Midbrain (tissue), 1 donor: ENCODE data around the gene DNA2.
"Not testable (repeated sequence)": the region's sequence is repeated elsewhere in the genome, so short reads cannot be mapped to it uniquely, and the experiment has no call there.

Source experiments
- DNase-seq: peaks from one replicate; lab custom pipeline; 2025; lab: John Stamatoyannopoulos, UW

The DNA2 gene, protein sequence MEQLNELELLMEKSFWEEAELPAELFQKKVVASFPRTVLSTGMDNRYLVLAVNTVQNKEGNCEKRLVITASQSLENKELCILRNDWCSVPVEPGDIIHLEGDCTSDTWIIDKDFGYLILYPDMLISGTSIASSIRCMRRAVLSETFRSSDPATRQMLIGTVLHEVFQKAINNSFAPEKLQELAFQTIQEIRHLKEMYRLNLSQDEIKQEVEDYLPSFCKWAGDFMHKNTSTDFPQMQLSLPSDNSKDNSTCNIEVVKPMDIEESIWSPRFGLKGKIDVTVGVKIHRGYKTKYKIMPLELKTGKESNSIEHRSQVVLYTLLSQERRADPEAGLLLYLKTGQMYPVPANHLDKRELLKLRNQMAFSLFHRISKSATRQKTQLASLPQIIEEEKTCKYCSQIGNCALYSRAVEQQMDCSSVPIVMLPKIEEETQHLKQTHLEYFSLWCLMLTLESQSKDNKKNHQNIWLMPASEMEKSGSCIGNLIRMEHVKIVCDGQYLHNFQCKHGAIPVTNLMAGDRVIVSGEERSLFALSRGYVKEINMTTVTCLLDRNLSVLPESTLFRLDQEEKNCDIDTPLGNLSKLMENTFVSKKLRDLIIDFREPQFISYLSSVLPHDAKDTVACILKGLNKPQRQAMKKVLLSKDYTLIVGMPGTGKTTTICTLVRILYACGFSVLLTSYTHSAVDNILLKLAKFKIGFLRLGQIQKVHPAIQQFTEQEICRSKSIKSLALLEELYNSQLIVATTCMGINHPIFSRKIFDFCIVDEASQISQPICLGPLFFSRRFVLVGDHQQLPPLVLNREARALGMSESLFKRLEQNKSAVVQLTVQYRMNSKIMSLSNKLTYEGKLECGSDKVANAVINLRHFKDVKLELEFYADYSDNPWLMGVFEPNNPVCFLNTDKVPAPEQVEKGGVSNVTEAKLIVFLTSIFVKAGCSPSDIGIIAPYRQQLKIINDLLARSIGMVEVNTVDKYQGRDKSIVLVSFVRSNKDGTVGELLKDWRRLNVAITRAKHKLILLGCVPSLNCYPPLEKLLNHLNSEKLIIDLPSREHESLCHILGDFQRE

DNA sequence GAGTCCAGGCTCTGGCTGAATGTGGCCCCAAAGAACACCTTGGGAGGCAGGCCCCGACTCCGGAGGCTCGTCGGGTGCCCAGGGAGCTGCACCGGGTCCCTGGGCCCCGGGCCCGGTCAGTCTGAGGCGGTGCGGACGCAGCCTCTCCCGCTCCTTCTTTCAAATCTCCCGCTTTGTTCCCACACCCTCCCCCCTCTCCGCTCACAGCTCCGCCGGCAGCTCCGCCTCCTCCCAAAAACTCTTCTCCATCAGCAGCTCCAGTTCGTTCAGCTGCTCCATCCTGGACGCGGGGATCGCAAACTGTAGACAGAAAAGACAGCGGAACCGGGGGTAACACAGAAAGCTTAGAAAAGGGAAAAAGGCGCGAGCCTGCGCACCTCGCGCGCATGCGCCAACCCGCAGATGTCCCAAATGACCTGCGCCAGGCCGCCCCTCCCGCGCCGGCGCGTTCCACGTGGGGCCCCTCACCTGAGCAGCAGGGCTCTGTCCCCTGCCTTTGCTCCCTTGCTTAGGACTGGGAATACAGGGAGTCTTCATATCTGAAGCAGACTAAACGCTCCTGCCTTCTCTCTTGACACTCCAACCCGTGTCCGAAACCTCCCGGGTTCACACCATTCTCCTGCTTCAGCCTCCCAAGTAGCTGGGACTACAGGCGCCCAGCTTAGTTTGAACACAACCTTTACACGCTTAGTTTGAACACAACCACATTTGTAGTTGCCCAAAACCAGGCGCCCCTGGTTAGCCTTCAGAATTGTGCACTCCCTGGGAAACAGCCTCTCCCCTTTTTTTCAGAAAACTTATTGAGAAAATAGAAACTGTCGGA is at the start of gene DNA2:
TSS of gene DNA2 (minus strand) at position 388 of the 823 bp plus-strand sequence. CDS start at position 279, 109 bp downstream.
- DNase-seq: peak; percentile 75

DNA sequence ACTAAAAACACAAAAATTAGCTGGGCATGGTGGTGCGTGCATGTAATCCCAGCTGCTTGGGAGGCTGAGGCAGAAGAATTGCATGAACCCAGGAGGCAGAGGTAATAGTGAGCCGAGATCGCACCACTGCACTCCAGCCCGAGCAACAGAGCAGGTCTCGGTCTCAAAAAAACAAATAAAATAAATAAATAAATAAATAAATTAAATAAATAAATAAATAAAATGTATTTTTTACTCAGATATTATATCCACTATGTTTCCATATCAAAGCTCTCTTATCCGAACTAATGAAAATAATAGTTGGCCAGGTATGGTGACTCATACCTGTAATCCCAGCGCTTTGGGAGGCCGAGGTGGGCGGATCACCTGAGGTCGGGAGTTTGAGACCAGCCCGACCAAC is 46.8 kb upstream of the DNA2 start:
- not testable (repeated sequence) for DNase-seq

DNA sequence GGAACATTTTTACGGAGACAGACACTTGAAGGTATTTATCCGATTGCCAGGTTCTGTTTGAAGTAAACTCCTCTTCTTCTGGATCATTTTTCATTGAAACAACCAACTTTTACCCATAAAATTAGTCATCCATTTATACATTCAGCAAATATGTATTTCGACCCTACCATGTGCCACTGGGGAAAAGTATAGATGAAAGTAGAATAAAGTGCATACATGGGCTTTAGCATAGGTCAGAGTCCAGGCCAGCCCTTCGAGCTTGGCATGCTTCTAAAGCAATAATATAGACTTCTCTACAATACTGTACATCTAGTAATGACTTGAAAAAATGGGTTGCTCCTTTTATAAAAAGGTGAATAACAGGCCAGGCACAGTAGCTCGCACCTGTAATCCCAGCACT is 45.4 kb upstream of the DNA2 start:
- DNase-seq: no peak

DNA sequence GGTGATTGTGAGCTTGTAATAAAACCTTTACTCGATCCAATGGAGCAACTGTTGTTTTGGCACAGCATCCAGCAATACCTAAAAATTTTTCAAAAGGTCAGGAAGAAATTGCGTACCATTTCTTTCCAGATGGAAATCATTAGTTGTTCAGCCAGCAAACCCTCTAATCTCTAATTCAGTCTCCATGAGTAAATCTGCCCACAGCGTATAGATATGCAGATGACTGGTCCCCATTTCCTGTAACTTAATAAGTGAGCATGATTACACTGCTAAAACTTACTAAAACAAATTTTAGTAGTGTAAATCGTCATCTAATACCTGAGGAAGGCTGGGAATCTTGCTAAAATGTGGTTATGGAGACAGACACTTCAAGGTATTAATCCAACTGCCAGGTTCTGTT is 45.0 kb upstream of the DNA2 start:
- DNase-seq: no peak

DNA sequence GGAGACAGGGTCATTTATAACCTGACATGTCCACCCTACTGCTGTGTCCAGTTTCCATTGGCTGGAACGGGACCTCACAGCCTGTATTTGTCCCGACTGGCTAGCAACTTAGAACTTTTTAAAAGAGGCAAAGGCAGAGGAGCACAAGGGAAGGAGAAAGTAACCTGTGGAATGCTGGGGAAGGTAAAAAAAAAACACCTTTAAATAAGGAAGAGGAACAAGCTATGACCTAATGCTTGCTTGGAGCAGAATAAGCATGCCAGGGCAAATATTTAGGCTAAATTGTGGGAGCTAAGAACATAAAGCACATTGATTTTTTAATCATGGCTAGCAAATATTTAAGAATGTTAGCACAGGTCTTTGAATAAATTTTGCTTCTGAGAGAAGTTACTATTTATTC is 44.4 kb upstream of the DNA2 start:
- not testable (repeated sequence) for DNase-seq

DNA sequence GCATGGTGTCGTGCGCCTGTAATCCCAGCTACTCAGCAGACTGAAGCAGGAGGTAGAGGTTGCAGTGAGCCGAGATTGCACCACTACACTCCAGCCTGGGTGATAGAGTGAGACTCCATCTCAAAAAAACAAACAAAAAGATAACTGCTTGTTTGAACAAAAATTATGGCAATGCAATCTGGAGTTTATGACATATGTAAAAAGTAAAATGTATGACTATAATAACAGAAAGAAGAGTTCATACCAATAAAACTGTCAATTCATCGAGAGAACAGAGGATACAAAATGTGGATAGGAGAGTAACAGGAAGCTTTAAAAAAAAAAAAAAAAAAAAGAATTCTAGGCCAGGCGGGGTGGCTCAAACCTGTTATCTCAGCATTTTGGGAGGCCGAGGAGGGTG is 36.3 kb upstream of the DNA2 start:
- DNase-seq: no peak

DNA sequence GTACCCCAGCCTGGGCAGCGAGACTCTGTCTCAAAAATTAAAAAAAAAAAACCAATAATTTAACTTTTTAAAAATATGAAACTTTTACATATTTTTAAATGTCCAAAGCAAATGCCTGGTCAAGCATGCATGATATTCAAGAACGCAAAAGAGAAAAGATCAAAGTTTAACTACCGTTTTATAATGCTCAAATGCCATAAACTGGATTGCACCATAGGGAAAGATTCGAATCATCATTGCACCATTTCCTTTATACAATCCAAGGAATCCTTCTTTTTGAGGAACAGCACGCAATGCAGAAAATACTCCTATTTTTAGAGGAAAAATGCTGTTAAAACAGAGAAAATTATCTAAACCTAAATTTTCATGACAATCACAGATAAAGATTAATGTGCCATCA is 34.6 kb upstream of the DNA2 start:
- no peak for DNase-seq

DNA sequence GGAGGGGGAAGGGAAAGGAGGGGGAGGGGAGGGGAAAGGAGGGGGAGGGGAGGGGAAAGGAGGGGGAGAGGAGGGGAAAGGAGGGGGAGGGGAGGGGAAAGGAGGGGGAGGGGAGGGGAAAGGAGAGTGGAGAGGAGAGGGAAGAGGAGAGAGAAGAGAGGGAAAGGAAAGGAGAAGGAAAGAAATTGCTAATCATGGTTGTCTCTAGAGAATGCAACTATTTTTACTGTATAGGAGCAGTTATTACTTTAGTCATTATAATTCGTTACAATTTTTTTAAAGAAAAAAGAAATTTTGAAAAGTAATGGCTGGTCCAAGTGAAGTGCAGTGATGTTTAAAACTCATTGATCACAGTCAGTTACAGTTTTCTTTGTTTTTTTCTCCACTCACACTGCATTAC is 31.1 kb upstream of the DNA2 start:
- no peak for DNase-seq

DNA sequence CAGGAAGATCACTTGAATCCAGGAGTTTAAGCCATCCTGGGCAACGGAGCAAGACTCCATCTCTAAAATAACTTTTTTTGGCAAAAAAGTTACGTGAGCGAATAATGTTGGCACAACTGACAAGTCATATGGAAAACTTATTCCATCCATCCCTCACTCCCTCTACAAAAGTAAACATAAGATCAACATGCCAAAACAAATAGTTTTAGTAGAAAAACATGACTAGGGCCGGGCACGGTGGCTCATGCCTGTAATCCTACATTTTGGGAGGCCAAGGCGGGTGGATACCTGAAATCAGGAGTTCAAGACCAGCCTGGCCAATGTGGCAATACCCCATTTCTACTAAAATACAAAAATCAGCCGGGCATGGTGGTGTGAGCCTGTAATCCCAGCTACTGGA is 29.9 kb upstream of the DNA2 start:
- DNase-seq: no peak

DNA sequence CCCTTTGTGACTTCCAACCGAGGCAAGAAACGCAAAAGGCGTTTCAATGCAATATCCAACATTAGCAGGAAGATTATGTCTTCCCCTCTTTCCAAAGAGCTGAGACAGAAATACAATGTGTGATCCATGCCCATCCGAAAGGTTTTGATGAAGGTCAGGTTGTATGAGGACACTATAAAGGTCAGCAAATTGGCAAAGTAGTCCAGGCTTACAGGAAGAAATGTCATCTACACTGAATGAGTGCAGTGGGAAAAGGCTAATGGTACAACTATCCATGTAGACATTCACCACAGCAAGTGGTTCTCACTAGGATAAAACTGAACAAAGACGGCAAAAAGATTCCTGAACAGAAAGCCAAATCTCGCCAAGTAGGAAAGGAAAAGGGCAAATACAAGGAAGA is 27.8 kb upstream of the DNA2 start:
- DNase-seq: no peak

DNA sequence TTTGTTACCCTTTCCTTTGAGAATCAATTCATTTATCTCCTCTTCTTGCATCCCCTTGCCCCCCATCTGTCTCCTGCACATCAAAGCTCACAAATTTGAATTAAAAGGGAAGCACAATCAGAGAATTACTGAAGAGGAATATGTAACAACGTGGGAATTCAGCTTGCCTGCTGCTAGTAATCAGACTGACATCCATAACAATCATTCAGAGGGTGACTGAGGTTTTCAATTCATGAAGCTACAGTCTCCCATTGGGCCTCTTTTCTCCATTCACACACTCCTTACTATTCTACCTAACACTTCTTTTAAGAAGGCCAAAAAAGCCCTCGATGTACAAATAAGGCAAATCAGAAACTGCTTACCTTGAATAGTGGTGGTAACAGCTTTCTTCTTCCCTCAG is 24.3 kb upstream of the DNA2 start:
- no peak for DNase-seq

DNA sequence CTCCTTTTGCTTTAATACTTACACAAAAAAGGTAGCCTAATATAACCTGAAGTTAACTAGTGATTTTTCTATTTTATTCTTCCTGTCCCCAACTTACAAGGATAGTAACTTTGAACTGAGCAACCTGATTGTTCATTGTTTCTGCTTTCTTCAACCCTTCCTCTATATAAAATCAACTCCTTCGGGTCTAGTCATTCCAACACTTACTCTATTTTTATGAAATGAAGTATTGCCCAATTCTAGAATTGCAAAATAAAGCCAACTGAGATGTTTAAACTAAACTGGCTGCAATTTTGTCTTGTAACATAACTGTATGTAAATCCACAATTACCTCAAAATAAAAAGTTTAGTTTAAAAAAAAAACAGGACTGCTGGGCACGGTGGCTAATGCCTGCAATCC is 20.3 kb upstream of the DNA2 start:
- DNase-seq: no peak

DNA sequence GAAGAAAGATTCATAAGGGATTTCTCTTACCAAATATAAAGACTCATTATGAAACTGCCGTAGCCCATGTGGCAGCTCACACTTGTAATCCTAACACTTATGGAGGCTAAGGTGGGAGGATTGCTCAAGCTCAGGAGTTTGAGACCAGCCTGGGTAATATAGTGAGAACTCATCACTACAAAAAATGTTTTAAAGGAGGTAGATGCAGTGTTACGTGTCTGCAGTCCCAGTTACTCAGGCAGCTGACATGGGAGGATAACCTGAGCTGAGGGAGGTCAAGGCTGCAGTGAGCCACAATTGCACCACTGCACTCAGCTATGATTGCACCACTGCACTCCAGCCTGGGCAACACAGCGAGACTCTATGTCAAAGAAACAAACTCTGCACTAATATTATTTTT is 18.1 kb upstream of the DNA2 start:
- no peak for DNase-seq

DNA sequence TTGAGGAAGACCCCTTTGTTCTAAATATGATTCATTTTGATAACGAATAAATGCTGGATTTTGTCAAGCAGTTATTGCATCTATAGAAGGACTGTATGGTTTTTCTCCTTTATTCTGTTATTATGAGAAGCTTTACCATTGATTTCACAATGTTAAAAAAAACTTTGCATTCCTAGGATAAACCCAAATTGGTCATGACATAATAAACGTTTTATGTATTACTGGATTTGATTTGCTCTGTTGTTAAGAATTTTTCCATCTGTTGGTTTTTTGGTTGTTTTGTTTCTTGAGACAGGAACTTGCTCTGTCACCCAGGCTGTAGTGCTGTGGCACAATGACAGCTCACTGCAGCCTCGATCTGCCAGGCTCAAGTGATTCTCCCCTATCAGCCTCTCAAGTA is 2.2 kb upstream of the DNA2 start:
- no peak for DNase-seq

DNA sequence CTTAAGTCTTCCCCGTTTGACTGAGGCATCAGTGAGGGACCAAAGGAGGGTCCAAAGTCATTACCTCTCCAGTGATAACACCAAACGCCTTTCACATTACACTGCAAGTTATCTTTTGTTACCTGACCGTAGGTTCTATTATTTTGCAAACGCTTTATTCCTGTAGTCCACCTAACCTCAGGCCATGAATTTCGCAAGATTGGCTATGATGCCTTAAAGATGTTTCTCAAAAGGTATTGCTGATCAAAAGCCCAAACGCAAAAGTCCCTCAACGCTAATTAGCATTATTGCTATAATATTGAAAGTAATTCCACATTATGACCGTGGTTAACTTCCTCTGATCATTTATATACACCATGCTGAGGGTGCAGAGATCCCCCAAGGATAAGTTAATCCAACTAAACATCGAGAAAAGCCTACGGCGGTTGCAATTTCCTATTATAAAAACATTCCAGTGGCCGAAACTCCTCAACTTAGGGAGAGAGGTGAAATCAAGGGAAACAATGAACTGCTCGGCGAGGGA is 649 bp downstream of the DNA2 start:
- no peak for DNase-seq

DNA sequence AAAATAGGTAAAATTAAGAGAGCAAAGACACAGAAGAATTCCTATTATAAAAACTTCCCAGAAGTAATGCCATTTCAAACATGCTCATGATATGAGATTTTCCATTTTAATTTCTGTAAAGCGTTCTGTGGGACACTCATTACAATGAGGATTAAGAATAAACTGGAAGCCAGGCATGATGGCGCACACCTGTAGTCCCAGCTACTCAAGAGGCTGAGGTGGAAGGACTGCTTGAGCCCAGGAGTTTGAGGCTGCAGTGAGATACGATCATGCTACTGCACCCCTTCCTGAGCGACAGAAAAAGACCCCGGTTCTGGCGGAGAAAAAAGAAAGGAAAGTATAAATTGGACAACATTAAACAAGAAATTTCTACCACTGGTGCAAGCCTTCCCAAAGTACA is 1.5 kb downstream of the DNA2 start:
- DNase-seq: no peak

DNA sequence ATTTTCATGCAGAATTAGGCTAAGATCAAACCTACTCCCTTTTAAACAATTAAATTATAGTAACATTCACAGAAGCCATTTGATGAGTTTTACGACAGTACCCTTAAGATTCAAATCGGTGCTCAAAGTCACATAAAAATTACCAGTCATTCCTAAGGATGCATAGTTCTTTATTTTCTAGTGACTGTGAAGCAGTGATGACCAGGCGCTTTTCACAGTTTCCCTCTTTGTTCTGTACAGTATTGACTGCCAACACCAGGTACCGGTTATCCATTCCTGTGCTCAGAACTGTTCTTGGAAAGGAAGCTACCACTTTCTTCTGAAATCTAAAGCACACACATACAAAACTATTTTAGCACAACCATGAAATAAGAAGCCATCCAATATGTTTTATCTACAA is 1.9 kb downstream of the DNA2 start:
- DNase-seq: no peak

DNA sequence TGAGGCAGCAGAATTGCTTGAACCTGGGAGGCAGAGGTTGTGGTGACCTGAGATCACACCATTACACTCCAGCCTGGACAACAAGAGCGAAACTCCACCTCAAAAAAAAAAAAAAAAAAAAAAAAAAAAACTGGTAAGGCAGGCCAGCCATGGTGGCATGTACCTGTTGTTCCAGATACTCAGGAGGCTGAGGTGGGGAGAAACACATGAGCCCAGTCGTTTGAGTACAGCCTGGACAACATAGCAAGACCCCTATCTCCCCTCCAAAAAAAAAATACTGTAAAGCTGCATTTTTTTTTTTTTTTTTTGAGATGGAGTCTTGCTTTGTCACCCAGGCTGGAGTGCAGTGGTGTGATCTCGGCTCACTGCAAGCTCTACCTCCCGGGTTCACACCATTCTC is 7.0 kb downstream of the DNA2 start:
- DNase-seq: not testable (repeated sequence)

DNA sequence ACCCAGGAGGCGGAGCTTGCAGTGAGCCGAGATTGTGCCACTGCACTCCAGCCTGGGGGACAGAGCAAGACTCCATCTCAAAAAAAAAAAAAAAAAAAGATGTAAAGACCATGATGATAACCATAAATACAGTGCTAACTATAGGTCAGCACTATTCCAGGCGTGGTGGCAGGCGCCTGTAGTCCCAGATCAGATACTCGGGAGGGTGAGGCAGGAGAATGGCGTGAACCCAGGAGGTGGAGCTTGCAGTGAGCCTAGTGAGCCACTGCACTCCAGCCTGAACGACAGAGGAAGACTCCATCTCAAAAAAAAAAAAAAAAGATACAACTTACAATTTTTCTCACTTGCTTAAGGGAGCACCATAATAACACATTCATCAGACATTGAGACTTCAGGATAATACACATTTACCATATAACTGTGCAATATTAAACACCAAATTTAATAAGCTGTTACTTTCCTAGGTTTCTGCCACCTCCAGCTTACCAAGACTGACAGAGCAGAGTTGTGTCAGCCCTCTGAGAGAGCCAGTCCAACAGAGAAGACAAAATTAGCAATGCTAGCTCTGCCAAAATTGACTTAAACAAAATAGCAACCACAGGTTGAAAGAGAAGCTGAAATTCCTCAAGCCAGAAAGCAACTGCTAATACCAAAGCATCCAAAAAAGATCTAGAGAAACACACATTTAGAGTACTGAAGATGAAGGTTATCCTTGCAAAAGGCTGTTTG is 8.2 kb downstream of the DNA2 start:
- no peak for DNase-seq

DNA sequence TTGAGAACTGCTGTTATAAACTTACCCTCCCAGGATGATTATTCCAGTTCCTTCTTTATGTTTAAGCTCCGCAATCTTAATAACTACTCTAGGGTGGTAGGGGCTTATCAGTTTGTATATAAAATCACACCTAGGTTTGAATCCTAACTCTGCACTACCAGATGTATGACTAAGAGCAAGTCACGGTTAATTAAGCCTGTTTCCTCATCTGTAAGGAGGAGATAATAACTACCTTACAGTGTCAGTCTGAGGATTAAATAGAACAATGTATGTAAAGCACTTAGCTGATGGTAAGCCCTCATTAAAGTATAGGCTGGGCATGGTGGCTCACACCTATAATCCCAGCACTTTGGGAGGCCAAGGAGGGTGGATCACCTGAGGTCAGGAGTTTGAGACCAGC is 9.2 kb downstream of the DNA2 start:
- DNase-seq: no peak

DNA sequence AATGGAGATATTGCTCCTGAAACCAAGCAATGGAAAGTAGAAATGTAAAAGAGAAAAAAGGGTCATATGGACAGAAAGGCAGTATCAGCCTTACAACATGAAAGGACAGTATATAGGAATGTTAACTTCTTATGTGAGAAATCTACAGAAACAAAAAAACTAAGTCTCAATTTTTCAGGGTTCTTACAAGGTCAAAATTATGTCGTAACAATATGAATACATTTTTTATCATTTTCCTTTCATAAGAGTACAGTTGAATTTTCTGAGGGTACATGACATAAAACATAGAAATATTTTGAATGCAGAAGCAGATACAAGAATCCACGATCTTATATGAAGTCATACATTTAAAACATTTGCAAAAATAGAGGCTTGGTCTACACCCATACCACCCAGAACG is 10.7 kb downstream of the DNA2 start:
- no peak for DNase-seq
